Hepatocyte (in vitro differentiated cells): ENCODE results near the gene SHLD3. TPM values are rescaled to one million over a fixed set of nuclear protein-coding genes. Genes with fewer than 3 reads are reported as not detected.
"Not testable (repeated sequence)": the region's sequence is repeated elsewhere in the genome, so short reads cannot be mapped to it uniquely, and the experiment has no call there.

Experiments used
- DNase-seq: peaks from one replicate; pipeline ENCODE4 v3.0.0-alpha.2; 2016; ENCODE audit warnings: low spot score
- H2AFZ ChIP-seq: fragments of 200-600 bp; sonication (generic); 2 replicates; pipeline ENCODE4 v1.6.0; 2016; ENCODE audit warnings: antibody characterized with exemption, mild to moderate bottlenecking
- H3K27ac ChIP-seq: fragments of 200-600 bp; sonication (generic); 2 replicates; pipeline ENCODE4 v1.5.1; 2016; ENCODE audit warnings: mild to moderate bottlenecking
- H3K27me3 ChIP-seq: fragments of 200-600 bp; sonication (generic); 2 replicates; pipeline ENCODE4 v1.6.1; 2016
- H3K36me3 ChIP-seq: fragments of 200-600 bp; sonication (generic); replicated peaks from 2 replicates; pipeline ENCODE4 v1.5.1; 2016; ENCODE audit warnings: low read depth; ENCODE audit not compliant: insufficient read depth
- H3K4me1 ChIP-seq: fragments of 200-600 bp; sonication (generic); 2 replicates; pipeline ENCODE4 v1.5.1; 2016; ENCODE audit warnings: mild to moderate bottlenecking, moderate library complexity; ENCODE audit not compliant: insufficient read depth
- H3K4me2 ChIP-seq: fragments of 200-600 bp; sonication (generic); 2 replicates; pipeline ENCODE4 v1.6.0; 2016
- H3K4me3 ChIP-seq: fragments of 200-600 bp; sonication (generic); 2 replicates; pipeline ENCODE4 v1.5.1; 2016; ENCODE audit warnings: mild to moderate bottlenecking
- H3K79me2 ChIP-seq: fragments of 200-600 bp; sonication (generic); 2 replicates; pipeline ENCODE4 v1.6.0; 2017; ENCODE audit warnings: mild to moderate bottlenecking
- H3K9me2 ChIP-seq: fragments of 200-600 bp; sonication (generic); replicated peaks from 2 replicates; pipeline ENCODE4 v1.6.0; 2017; ENCODE audit warnings: mild to moderate bottlenecking; ENCODE audit not compliant: insufficient read depth
- H3K9me3 ChIP-seq: fragments of 200-600 bp; sonication (generic); 2 replicates; pipeline ENCODE4 v1.5.1; 2016; ENCODE audit warnings: low read depth, mild to moderate bottlenecking
- H4K20me1 ChIP-seq: fragments of 200-600 bp; sonication (generic); 2 replicates; pipeline ENCODE4 v1.6.0; 2016; ENCODE audit warnings: mild to moderate bottlenecking; ENCODE audit not compliant: insufficient read depth, poor library complexity, severe bottlenecking
- CTCF ChIP-seq: fragments of 200-600 bp; sonication (generic); IDR thresholded peaks from 2 replicates; pipeline ENCODE4 v1.5.1; 2016; ENCODE audit warnings: antibody characterized with exemption, mild to moderate bottlenecking; ENCODE audit not compliant: poor library complexity
- EZH2 ChIP-seq: fragments of 200-600 bp; sonication (generic); IDR thresholded peaks from 2 replicates; pipeline ENCODE4 v1.6.1; 2016; ENCODE audit warnings: antibody characterized with exemption, mild to moderate bottlenecking, borderline replicate concordance
- EZH2phosphoT487 ChIP-seq: fragments of 200-600 bp; sonication (generic); IDR thresholded peaks from one replicate; pipeline ENCODE4 v1.6.1; 2018; ENCODE audit warnings: antibody characterized with exemption, mild to moderate bottlenecking, low read depth, moderate library complexity; ENCODE audit not compliant: unreplicated experiment, severe bottlenecking
- WGBS: methylation state at CpG from one replicate; pipeline ENCODE4 v1.1.6; 2016; ENCODE audit warnings: low lambda C conversion rate; ENCODE audit errors: missing lambda C conversion rate; 5-methylcytosine and 5-hydroxymethylcytosine counted together
- polyA plus RNA-seq: library from polyadenylated mRNA; unstranded; fragments of >200 nt; fragmentation: Nextera tagmentation; extraction: Ambion mirVana; gene quantifications from 2 replicates; pipeline ENCODE4 v1.2.1, GENCODE V29; 2016
- small RNA-seq: library from RNA; depleted of rRNA; stranded (forward); fragments of <200 nt; gene quantifications from one replicate; pipeline ENCODE3, GENCODE V24; 2014
- total RNA-seq: library from RNA; depleted of rRNA; stranded (reverse); fragments of >200 nt; gene quantifications from 2 replicates; pipeline ENCODE4 v1.2.3, GENCODE V29; 2014

The SHLD3 gene
- total and polyA plus RNA-seq, 2 experiments from 2014 or later: 4.4 to 7.1 TPM

DNA sequence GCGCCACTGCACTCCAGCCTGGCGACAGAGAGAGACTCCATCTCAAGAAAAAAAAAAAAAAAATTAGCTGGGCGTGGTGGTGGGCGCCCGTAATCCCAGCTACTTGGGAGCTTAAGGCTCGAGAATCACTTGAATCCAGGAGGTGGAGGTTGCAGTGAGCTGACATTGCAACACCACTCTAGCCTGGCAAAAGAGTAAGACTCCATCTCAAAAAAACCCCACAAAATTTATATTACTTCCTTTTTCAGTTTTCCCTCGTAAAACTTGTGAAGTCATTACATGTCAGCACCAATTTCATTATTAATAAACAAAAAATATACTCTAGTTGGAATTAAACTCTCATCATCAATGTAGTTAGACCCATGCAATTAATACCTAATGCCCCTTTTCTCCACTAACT lies 43.9 kb downstream of the SHLD3 start:
- 82% methylated on average over 7 of the region's 7 CpGs for WGBS
- no peak for DNase-seq
- H3K4me3 ChIP-seq: no peak overlapping the region
- no peak overlapping the region for H3K4me2 ChIP-seq
- no peaks in the 10 kb centered on the region for H3K4me1 ChIP-seq
- TF ChIP-seq CTCF (no peak), EZH2 (no peak), EZH2phosphoT487 (no peak)
- H4K20me1 ChIP-seq: no peaks in the 10 kb centered on the region
- no peaks in the 10 kb centered on the region for H3K9me3 ChIP-seq
- H3K9me2 ChIP-seq: no peaks in the 10 kb centered on the region
- no peak overlapping the region for H2AFZ ChIP-seq
- no peaks in the 10 kb centered on the region for H3K36me3 ChIP-seq
- no peak overlapping the region for H3K27ac ChIP-seq
- H3K27me3 ChIP-seq: no peaks in the 10 kb centered on the region
- no peaks in the 10 kb centered on the region for H3K79me2 ChIP-seq

DNA sequence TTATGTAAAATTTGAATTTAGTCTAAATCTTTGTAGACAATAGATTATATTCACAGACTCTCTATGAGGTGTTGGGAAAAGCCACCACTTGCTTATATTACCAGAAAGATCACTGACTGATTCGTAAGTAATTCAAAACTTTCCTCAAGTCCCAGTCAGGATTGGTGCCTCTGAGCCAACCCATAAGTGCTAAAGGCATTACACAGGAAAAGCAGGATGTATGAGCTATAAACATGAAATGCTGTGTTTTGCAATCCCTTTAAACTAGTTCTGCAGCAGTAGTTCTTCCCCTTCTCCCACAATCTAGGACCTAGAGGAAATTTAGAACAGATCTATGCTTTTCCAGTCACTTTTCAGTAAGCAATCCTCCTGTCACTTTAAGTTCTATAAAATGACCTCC lies 48.0 kb downstream of the SHLD3 start:
- no peaks in the 10 kb centered on the region for H3K9me2 ChIP-seq
- no peak overlapping the region for H2AFZ ChIP-seq
- TF ChIP-seq EZH2phosphoT487 (no peak), CTCF (no peak), EZH2 (no peak)
- H3K27ac ChIP-seq: no peak overlapping the region
- H3K4me2 ChIP-seq: no peak overlapping the region
- DNase-seq: no peak
- H4K20me1 ChIP-seq: no peaks in the 10 kb centered on the region
- WGBS: 73% methylated on average over 1 of the region's 1 CpG
- H3K4me1 ChIP-seq: no peaks in the 10 kb centered on the region
- no peaks in the 10 kb centered on the region for H3K27me3 ChIP-seq
- no peaks in the 10 kb centered on the region for H3K36me3 ChIP-seq
- H3K4me3 ChIP-seq: no peak overlapping the region
- H3K79me2 ChIP-seq: no peaks in the 10 kb centered on the region
- no peaks in the 10 kb centered on the region for H3K9me3 ChIP-seq

- Histone ChIP-seq H3K79me2 (no peaks in the 10 kb centered on the region), H3K27ac (no peak overlapping the region), H3K4me1 (no peaks in the 10 kb centered on the region), H3K9me3 (no peaks in the 10 kb centered on the region), H4K20me1 (no peaks in the 10 kb centered on the region), H3K4me2 (no peak overlapping the region), H3K4me3 (no peak overlapping the region), H2AFZ (no peak overlapping the region), H3K27me3 (no peaks in the 10 kb centered on the region), H3K36me3 (no peaks in the 10 kb centered on the region), H3K9me2 (no peaks in the 10 kb centered on the region)
- no peak for DNase-seq
- no peak for TF ChIP-seq CTCF
- no peak for TF ChIP-seq EZH2
- no peak for TF ChIP-seq EZH2phosphoT487
Observed at GRCh38 chr5:65674749-65675148, 49.9 kb downstream of the SHLD3 start.

GRCh38 chr5:65676056-65676455 lies 51.2 kb downstream of the SHLD3 start:
- not testable (repeated sequence) for H3K4me1 ChIP-seq, H3K9me3 ChIP-seq, H3K27ac ChIP-seq, H4K20me1 ChIP-seq, H3K4me3 ChIP-seq, H3K4me2 ChIP-seq, H3K79me2 ChIP-seq, H3K9me2 ChIP-seq, DNase-seq, H2AFZ ChIP-seq, H3K27me3 ChIP-seq, H3K36me3 ChIP-seq
- 87% methylated on average over 3 of the region's 3 CpGs for WGBS

Small RNA genes within 50 kb of the gene (small RNA-seq; reads per million reads assigned to genes)
- not detected for gene RNU6-540P

Other genes starting within 250 kb of the SHLD3 start
- 10.4 and 21.0 TPM in 2 replicates for gene ADAMTS6, start 143.1 kb upstream of the SHLD3 start, total RNA-seq
- 3.4 and 5.9 TPM in 2 replicates for gene ADAMTS6, start 143.1 kb upstream of the SHLD3 start, polyA plus RNA-seq
- 9.6 and 15.5 TPM in 2 replicates for gene CENPK, start 61.9 kb upstream of the SHLD3 start, total RNA-seq
- gene CENPK, start 61.9 kb upstream of the SHLD3 start, polyA plus RNA-seq: 11.4 and 15.3 TPM in 2 replicates
- 39.0 and 39.2 TPM in 2 replicates for gene PPWD1, start 61.7 kb upstream of the SHLD3 start, total RNA-seq
- gene PPWD1, start 61.7 kb upstream of the SHLD3 start, polyA plus RNA-seq: 19.8 and 23.4 TPM in 2 replicates
- gene TRIM23, start 694 bp upstream of the SHLD3 start, total RNA-seq: 11.7 and 14.2 TPM in 2 replicates
- gene TRIM23, start 694 bp upstream of the SHLD3 start, polyA plus RNA-seq: 6.0 and 6.7 TPM in 2 replicates
- gene TRAPPC13, start within 50 bp of the SHLD3 start, total RNA-seq: 32.7 and 34.2 TPM in 2 replicates
- gene TRAPPC13, start within 50 bp of the SHLD3 start, polyA plus RNA-seq: 10.8 and 14.7 TPM in 2 replicates
- gene SGTB, start 97.1 kb downstream of the SHLD3 start, total RNA-seq: 7.1 and 9.0 TPM in 2 replicates
- 3.4 and 3.6 TPM in 2 replicates for gene SGTB, start 97.1 kb downstream of the SHLD3 start, polyA plus RNA-seq
- gene NLN, start 97.2 kb downstream of the SHLD3 start, total RNA-seq: 17.3 and 24.3 TPM in 2 replicates
- gene NLN, start 97.2 kb downstream of the SHLD3 start, polyA plus RNA-seq: 13.4 and 16.4 TPM in 2 replicates